Measurements from ENCODE around the gene ILF2. TPM values are rescaled to one million over a fixed set of nuclear protein-coding genes. Genes with fewer than 3 reads are reported as not detected.

Gene ILF2
- total RNA-seq, 4 donors from 2014 or later: 52.1 to 99.2 (median 79.3) TPM

DNA sequence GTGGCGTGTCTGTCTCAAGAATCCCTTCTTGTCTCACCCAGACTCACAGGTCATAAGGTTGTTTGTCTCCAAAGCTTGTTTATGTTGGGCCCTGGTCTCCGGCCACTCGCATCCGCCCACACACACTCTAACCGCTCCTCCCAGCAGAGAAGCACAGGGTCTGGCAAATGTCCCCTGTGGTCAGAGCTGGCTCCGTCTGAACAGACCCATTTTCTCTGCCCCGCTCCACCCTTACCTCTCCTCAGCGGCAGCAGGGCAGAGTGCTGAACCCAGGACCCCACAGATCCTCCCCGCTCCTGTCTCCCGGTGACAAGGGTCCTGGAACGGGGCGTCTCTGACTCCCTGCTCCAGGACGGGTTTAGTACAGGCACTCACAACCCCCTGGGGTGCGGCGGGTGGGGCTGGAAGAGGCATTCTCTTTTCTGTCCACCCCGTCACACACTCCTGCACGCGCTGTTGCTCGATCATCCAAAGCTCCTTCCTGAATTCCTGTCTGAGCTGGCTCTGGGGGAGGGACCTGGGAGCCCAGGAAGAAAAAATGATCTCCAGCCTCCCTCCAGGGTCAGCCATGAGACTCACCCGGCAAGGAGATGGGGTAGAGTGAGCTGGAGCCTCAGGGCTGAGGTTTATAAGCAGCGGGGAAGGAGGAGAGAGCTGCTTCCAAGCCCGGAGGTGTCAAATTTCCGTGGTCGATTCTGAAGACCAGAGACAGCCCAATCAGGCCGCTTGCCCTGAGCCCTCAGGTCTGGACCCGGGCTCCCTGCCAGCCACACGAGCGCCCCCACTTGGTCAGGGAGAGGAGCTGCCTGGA, 43.7 kb downstream of the ILF2 start, which contains the start of gene S100A13:
Gene S100A13, minus strand, starts transcription at position 602 of the 811 bp plus-strand sequence. CDS start 1,033 bp downstream, outside the sequence.
- H3K4me1 ChIP-seq: peaks cover 0 to 55% (median 15%) of the 10 kb centered on the region in 3 donors
- peak within 1 kb of the TSS; percentile 60 to 91 (median 86) for H3K27ac ChIP-seq
- H3K9me3 ChIP-seq: no peaks in the 10 kb centered on the region
- H3K27me3 ChIP-seq: no peaks in the 10 kb centered on the region
- peak within 1 kb of the TSS; percentile 46 to 61 for H3K4me3 ChIP-seq
- ATAC-seq: peak; percentile 78
- no peak for TF ChIP-seq EP300 (IDR thresholded peaks at IDR 0.05)
- TF ChIP-seq POLR2AphosphoS5 (IDR thresholded peaks at IDR 0.05): peak; percentile 78
- TF ChIP-seq, protein P1, sequence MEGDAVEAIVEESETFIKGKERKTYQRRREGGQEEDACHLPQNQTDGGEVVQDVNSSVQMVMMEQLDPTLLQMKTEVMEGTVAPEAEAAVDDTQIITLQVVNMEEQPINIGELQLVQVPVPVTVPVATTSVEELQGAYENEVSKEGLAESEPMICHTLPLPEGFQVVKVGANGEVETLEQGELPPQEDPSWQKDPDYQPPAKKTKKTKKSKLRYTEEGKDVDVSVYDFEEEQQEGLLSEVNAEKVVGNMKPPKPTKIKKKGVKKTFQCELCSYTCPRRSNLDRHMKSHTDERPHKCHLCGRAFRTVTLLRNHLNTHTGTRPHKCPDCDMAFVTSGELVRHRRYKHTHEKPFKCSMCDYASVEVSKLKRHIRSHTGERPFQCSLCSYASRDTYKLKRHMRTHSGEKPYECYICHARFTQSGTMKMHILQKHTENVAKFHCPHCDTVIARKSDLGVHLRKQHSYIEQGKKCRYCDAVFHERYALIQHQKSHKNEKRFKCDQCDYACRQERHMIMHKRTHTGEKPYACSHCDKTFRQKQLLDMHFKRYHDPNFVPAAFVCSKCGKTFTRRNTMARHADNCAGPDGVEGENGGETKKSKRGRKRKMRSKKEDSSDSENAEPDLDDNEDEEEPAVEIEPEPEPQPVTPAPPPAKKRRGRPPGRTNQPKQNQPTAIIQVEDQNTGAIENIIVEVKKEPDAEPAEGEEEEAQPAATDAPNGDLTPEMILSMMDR (IDR thresholded peaks at IDR 0.05): peak in 3 of 4 experiments; percentile 55 to 69 (median 67)
- TF ChIP-seq POLR2A (IDR thresholded peaks at IDR 0.05): peak; percentile 61 to 80
- H3K36me3 ChIP-seq: peaks cover 0 to 29% of the 10 kb centered on the region in 2 donors
- 0 to 7% methylated on average over 3 to 9 of the region's 28 CpGs for WGBS, 2 donors (ENCODE audit: low coverage in 1 of 2)

DNA sequence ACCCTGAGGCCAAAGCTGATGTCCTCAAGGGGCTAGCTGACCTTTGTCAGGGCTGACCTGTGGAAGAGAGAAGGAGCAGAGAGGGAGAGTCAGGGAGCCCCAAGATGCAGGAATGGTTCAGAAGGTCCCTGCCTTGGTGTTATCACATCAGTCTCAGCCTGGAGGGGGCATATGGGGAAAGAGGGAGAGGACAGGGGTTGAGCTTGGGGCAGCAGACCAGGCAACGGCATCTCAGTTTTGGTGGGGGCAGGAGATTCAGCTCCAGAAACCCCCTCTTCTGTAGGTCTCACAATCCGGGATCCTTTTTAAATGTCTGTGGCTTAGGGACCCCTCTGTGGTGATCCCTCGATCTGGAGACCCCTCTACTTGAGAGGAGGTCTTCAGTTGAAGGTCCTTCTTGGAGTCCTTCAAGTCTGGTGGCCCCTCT, 44.3 kb downstream of the ILF2 start:
- Histone ChIP-seq H3K4me3 (peak overlapping the region; percentile 46 to 61), H3K27me3 (no peaks in the 10 kb centered on the region), H3K27ac (peak overlapping the region; percentile 60 to 91 (median 86)), H3K4me1 (peaks cover 0 to 55% (median 15%) of the 10 kb centered on the region in 3 donors), H3K36me3 (peaks cover 0 to 29% of the 10 kb centered on the region in 2 donors), H3K9me3 (no peaks in the 10 kb centered on the region)
- WGBS, 2 donors (ENCODE audit: low coverage in 1 of 2): 14 to 67% methylated on average over 2 to 3 of the region's 3 CpGs
- no peak for ATAC-seq
- TF ChIP-seq, protein P1 (IDR thresholded peaks at IDR 0.05): no peak
- TF ChIP-seq POLR2A (IDR thresholded peaks at IDR 0.05) (no peak), EP300 (IDR thresholded peaks at IDR 0.05) (no peak), POLR2AphosphoS5 (IDR thresholded peaks at IDR 0.05) (no peak)

DNA sequence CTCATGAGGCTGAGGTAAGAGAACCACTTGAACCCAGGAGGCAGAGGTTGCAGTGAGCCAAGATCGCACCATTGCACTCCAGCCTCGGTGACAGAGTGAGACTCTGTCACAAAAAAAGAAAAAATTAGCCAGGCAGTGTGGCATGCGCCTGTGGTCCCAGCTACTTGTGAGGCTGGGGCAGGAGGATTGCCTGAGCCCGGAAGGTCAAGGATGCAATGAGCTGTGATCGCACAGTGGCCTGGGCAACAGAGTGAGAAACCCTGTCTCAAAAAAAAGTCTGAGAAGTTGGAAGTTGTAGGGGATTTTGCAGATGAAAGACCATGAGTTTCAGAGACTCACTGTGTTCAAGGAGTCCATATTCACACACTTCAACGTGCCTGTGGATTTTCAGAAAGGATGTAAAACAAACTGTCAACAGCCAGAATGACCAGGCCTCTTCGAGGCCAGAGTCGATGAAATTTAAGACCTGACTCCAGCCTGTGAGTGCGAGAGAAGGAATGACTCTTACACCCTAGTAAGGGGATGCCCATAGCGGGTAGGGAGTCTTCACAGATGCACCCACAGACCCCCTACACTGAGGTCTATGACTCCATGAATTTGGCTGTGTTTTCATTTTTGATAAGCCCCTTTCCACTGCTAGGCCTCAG, 45.7 kb downstream of the ILF2 start:
- 33 to 83% methylated on average over 5 to 8 of the region's 10 CpGs for WGBS, 2 donors (ENCODE audit: low coverage in 1 of 2)
- TF ChIP-seq POLR2A (IDR thresholded peaks at IDR 0.05) (no peak), EP300 (IDR thresholded peaks at IDR 0.05) (no peak), POLR2AphosphoS5 (IDR thresholded peaks at IDR 0.05) (no peak)
- TF ChIP-seq, protein P1 (IDR thresholded peaks at IDR 0.05): no peak
- peak overlapping the region in 2 of 4 donors; percentile 83 to 88 for H3K27ac ChIP-seq
- no peaks in the 10 kb centered on the region for H3K9me3 ChIP-seq
- no peaks in the 10 kb centered on the region for H3K27me3 ChIP-seq
- peaks cover 0 to 54% (median 15%) of the 10 kb centered on the region in 3 donors for H3K4me1 ChIP-seq
- peaks cover 0 to 34% of the 10 kb centered on the region in 2 donors for H3K36me3 ChIP-seq
- H3K4me3 ChIP-seq: peak overlapping the region in 1 of 2 donors; percentile 61
- no peak for ATAC-seq

DNA sequence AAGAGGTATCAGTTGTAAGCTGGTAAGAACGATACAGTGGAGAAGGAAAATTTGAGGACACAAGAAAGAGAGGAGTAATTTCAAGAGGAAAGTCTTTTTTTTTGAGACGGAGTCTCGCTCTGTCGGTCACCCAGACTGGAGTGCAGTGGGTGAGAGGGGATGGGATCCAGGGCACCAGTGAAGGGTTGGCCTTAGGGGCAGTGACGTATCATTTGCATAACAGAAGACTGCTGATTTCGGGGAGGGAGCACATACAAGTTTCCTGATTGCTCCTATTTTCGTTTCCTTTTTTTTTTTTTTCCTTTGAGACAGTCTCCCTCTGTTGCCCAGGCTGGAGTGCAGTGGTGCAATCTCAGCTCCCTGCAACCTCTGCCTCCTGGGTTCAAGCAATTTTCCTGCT, 47.7 kb downstream of the ILF2 start:
- Histone ChIP-seq H3K27me3 (no peaks in the 10 kb centered on the region), H3K27ac (no peak overlapping the region), H3K4me1 (peaks cover 0 to 41% (median 15%) of the 10 kb centered on the region in 3 donors), H3K36me3 (peaks cover 0 to 54% of the 10 kb centered on the region in 2 donors), H3K9me3 (no peaks in the 10 kb centered on the region), H3K4me3 (no peak overlapping the region)
- ATAC-seq: no peak
- WGBS, 2 donors (ENCODE audit: low coverage in 1 of 2): 55 to 56% methylated on average over 6 to 7 of the region's 7 CpGs
- no peak for TF ChIP-seq EP300 (IDR thresholded peaks at IDR 0.05)
- TF ChIP-seq, protein P1 (IDR thresholded peaks at IDR 0.05): no peak
- no peak for TF ChIP-seq POLR2A (IDR thresholded peaks at IDR 0.05)
- TF ChIP-seq POLR2AphosphoS5 (IDR thresholded peaks at IDR 0.05): no peak

Measured in gastroesophageal sphincter (tissue), 4 donors.